ENCODE measurements around the gene HSPE1.
"Not testable (repeated sequence)": the region's sequence is repeated elsewhere in the genome, so short reads cannot be mapped to it uniquely, and the experiment has no call there.

Gene HSPE1

GRCh38 chr2:197539734-197540133, 39.6 kb downstream of the HSPE1 start:
- intact Hi-C loops (cut with DNase I) = no loop called here
- no peak for DNase-seq

- no peak for DNase-seq
- intact Hi-C loops (cut with DNase I) = no loop called here
These were observed 43.0 kb downstream of the HSPE1 start for GRCh38 chr2:197543206-197543605.

GRCh38 chr2:197547163-197547900, 47.2 kb downstream of the HSPE1 start:
- intact Hi-C loops (cut with DNase I) = no loop called here
- DNase-seq = no peak

- intact Hi-C loops (cut with DNase I) = no loop called here
- DNase-seq = no peak
These were observed 48.4 kb downstream of the HSPE1 start for GRCh38 chr2:197548582-197548981.

GRCh38 chr2:197551260-197551659, 51.1 kb downstream of the HSPE1 start:
- DNase-seq; intact Hi-C loops (cut with DNase I): not testable (repeated sequence)

Measured in head of caudate nucleus (tissue), 42 donors.